Stimulated activated naive CD8-positive, alpha-beta T cell treated with anti-CD3 and anti-CD28 coated beads, Interleukin-15, amount 100 ng/mL, for 72 hours (primary cell): ENCODE measurements around the gene P4HB.

ENCODE experiments used
- ATAC-seq: fragments of 150-1000 bp; cut with Tn5 transposase; 2 replicates; pipeline ENCODE4 v1.10.0; 2021; ENCODE audit warnings: mild to moderate bottlenecking, moderate library complexity
- DNase-seq, 2 donors: peaks; one replicate each; pipeline ENCODE4 v3.0.0; 2021 to 2022
- H3K27ac Mint-ChIP-seq, 2 donors: one replicate each; pipeline ENCODE4 v1.8.0; 2022; ENCODE audit warnings: mild to moderate bottlenecking in 2 of 2, mixed read lengths in 2 of 2, moderate library complexity in 2 of 2
- H3K27me3 Mint-ChIP-seq: one replicate; pipeline ENCODE4 v1.8.0; 2022; ENCODE audit warnings: mixed read lengths
- H3K4me1 Mint-ChIP-seq: one replicate; pipeline ENCODE4 v1.8.0; 2022; ENCODE audit warnings: mild to moderate bottlenecking, mixed read lengths
- H3K4me3 Mint-ChIP-seq, 2 donors: one replicate each; pipeline ENCODE4 v1.8.0; 2022; ENCODE audit warnings: mild to moderate bottlenecking in 2 of 2, mixed read lengths in 2 of 2, moderate library complexity in 1 of 2
- H3K9me3 Mint-ChIP-seq, 2 donors: one replicate each; pipeline ENCODE4 v1.8.0; 2022; ENCODE audit warnings: mixed read lengths in 2 of 2

The P4HB gene

DNA sequence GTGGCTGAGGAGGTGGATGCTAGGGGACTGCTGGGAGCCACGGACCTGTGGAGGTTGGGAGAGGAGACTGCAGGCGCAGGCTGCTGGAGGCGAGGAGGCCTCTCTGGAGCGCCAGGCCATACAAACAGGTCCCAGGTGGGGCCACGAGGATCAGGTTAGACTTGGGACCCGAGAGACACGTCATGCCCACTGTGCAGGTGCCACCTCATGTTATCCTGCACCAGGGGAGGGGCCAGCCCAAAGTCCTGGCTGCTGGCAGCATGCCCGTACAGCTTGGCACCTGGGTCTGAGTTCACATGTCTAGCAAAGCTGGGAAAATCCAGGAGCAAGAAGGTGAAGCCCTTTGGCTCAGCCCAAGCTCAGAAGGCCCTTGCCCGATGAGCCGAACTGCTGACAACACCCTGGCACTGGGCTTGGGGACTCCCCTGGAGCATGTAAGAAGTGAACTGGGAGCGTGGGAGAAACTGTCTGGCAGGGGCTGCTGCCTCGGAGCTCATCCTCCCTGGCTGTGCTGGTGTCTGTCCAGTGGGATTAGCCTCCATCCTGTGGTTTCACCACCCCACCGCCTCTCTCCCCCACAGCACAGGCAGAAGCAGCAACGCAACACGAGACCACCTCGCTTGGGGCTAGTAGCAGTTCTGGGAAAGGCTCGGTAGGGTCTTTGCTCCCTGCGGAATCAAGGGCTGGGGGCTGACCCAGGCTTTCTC is 5.6 kb upstream of the P4HB start:
- peak overlapping the region; percentile 2 to 43 for H3K4me3 Mint-ChIP-seq
- no peaks in the 10 kb centered on the region for H3K9me3 Mint-ChIP-seq
- peaks cover 79% of the 10 kb centered on the region for H3K4me1 Mint-ChIP-seq
- ATAC-seq (no peak), DNase-seq (no peak)
- H3K27ac Mint-ChIP-seq = peak overlapping the region in 1 of 2 donors; percentile 92
- H3K27me3 Mint-ChIP-seq = no peaks in the 10 kb centered on the region

DNA sequence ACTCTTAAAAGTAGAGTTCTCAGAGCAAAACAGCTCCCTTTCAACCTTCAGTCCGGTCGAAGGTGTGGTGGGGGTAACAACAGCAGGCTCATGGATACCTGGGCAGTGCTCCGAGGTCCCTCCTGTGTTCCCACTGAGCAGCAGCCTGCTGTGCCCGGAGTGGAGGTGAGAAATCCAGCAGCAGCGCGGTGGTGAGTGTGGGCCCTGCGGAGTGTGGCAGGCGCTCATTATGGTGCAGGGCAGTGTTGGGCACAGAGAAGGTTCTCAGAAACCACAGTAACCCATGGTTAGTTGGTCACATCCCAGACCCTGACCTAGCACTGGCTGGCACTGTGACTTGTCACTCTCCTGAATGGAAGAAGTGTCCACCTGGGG is 5.0 kb upstream of the P4HB start:
- Mint-ChIP-seq H3K27me3 (no peaks in the 10 kb centered on the region), H3K4me1 (peaks cover 79% of the 10 kb centered on the region), H3K27ac (peak overlapping the region in 1 of 2 donors; percentile 92), H3K4me3 (peak overlapping the region; percentile 2 to 43), H3K9me3 (no peaks in the 10 kb centered on the region)
- ATAC-seq = no peak
- DNase-seq = no peak

- H3K9me3 Mint-ChIP-seq = no peaks in the 10 kb centered on the region
- H3K4me3 Mint-ChIP-seq = peak overlapping the region; percentile 1 to 15
- H3K27ac Mint-ChIP-seq = peak overlapping the region in 1 of 2 donors; percentile 59
- H3K4me1 Mint-ChIP-seq = peaks cover 73% of the 10 kb centered on the region
- ATAC-seq = no peak
- no peak for DNase-seq
- no peaks in the 10 kb centered on the region for H3K27me3 Mint-ChIP-seq
These were observed 3.8 kb upstream of the P4HB start for GRCh38 chr17:81863833-81864768.

- Mint-ChIP-seq H3K4me1 (peaks cover 73% of the 10 kb centered on the region), H3K27ac (peak overlapping the region; percentile 54 to 92), H3K4me3 (peak overlapping the region; percentile 75 to 84), H3K27me3 (no peaks in the 10 kb centered on the region), H3K9me3 (no peaks in the 10 kb centered on the region)
- DNase-seq (no peak), ATAC-seq (no peak)
These were observed 2.9 kb upstream of the P4HB start for GRCh38 chr17:81863123-81863675.

GRCh38 chr17:81860756-81861568 is 627 bp upstream of the P4HB start:
- Mint-ChIP-seq H3K27me3 (no peaks in the 10 kb centered on the region), H3K9me3 (no peaks in the 10 kb centered on the region), H3K27ac (peak overlapping the region; percentile 95 to 98), H3K4me1 (peaks cover 64% of the 10 kb centered on the region), H3K4me3 (peak overlapping the region; percentile 86 to 94)
- ATAC-seq (peak; percentile 91), DNase-seq (peak; percentile 99 to 100)

DNA sequence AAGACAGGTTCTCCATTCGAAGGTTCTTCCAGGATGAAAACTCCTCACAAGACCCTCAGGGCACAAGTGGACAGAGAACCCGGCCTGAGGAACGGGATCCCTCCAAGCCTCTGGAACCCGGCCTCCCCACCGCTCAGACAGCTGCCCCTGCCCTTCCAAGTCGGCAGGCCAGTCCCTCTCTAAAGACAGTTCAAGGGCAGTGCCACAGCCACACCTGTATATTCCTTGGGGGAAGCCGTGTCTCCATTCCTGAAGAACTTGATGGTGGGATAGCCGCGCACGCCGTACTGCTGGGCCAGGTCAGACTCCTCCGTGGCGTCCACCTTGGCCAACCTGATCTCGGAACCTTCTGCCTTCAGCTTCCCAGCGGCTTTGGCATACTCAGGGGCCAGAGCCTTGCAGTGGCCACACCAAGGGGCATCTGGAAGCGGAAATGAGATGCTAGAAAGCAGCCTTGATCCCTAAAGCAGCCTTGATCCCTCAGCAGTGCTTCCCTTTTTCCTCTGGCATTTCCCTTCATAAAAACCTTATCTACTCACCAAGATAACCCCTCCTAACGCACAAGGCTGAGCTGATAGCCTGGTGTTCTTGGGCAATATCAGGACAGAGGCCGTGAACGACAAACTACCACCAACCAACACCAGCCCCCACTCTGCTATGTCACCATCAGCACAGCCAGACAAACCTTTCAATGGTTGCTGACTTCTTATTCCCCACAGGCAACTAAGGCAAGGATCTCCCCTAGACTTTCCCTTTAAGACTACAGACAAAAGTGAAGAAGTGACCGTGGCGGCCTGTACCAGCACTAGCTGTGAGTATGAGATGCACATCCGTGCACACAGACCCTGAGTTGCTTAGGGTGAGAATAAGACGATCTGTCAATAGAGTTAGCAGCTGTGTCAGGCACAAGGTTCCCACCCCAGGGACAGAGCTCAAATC is 1.1 kb downstream of the P4HB start:
- H3K4me1 Mint-ChIP-seq = peaks cover 57% of the 10 kb centered on the region
- DNase-seq = no peak
- H3K4me3 Mint-ChIP-seq = peak overlapping the region; percentile 89 to 94
- H3K9me3 Mint-ChIP-seq = no peaks in the 10 kb centered on the region
- H3K27ac Mint-ChIP-seq = peak overlapping the region; percentile 91 to 96
- no peaks in the 10 kb centered on the region for H3K27me3 Mint-ChIP-seq
- no peak for ATAC-seq

GRCh38 chr17:81858170-81858966 is 2.0 kb downstream of the P4HB start:
- Mint-ChIP-seq H3K27me3 (no peaks in the 10 kb centered on the region), H3K4me3 (peak overlapping the region; percentile 89 to 94), H3K27ac (peak overlapping the region; percentile 19 to 96), H3K4me1 (peaks cover 55% of the 10 kb centered on the region), H3K9me3 (no peaks in the 10 kb centered on the region)
- no peak for ATAC-seq
- DNase-seq = no peak

GRCh38 chr17:81854974-81855774 is 5.2 kb downstream of the P4HB start:
- DNase-seq = no peak
- no peak for ATAC-seq
- Mint-ChIP-seq H3K4me1 (peaks cover 45% of the 10 kb centered on the region), H3K27me3 (no peaks in the 10 kb centered on the region), H3K27ac (no peak overlapping the region), H3K4me3 (no peak overlapping the region), H3K9me3 (no peaks in the 10 kb centered on the region)

GRCh38 chr17:81852237-81852636 is 8.1 kb downstream of the P4HB start:
- Mint-ChIP-seq H3K27me3 (no peaks in the 10 kb centered on the region), H3K27ac (no peak overlapping the region), H3K4me1 (peaks cover 20% of the 10 kb centered on the region), H3K9me3 (no peaks in the 10 kb centered on the region), H3K4me3 (no peak overlapping the region)
- DNase-seq (no peak), ATAC-seq (no peak)

- no peak for ATAC-seq
- Mint-ChIP-seq H3K27me3 (no peaks in the 10 kb centered on the region), H3K4me3 (no peak overlapping the region), H3K27ac (peak overlapping the region in 1 of 2 donors; percentile 65), H3K9me3 (no peaks in the 10 kb centered on the region), H3K4me1 (peaks cover 17% of the 10 kb centered on the region)
- no peak for DNase-seq
These were observed 8.9 kb downstream of the P4HB start for GRCh38 chr17:81851423-81851822.

GRCh38 chr17:81849457-81849856 is 10.9 kb downstream of the P4HB start:
- H3K27me3 Mint-ChIP-seq = no peaks in the 10 kb centered on the region
- peaks cover 6% of the 10 kb centered on the region for H3K4me1 Mint-ChIP-seq

DNA sequence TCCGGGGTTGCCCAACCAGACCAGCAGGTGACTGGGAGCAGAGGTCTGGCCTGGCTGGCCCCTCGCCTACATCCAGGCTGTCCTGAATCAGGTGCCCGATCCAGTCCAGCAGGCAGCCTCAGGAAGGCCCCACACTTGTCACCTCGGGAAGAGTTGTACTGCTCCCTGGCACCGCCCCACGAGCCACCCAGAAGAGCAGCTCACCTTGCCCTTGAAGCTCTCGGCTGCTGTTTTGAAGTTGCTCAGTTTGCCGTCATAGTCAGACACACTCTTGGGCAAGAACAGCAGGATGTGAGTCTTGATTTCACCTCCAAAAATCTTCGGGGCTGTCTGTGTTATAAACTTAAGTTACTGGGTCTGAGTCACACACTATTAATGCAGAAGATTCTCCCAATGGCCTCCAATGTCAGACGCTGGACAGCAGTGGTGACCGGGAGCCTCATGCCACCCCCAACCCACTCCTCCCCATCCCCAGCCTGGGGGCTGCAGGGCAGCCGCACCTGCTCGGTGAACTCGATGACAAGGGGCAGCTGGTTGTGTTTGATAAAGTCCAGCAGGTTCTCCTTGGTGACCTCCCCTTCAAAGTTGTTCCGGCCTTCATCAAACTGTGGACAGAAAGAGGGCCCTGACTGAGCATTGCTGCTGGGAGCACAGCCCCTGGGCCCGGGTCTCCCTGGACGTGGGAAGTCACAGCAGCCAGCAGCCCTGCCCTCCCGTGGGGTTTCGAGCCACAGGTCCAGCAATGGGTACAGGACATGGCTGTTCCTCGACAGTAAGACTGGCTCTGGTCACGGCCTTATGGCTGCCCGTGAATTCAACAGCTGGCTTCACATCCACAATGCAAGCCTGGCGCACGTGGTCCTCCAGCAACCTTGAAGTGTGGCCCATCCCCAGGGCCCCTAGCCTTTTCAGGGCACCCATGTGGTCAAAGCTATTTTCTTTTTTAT is 13.3 kb downstream of the P4HB start:
- Mint-ChIP-seq H3K4me1 (no peaks in the 10 kb centered on the region), H3K27ac (peak overlapping the region in 1 of 2 donors; percentile 12), H3K4me3 (no peak overlapping the region), H3K27me3 (no peaks in the 10 kb centered on the region), H3K9me3 (no peaks in the 10 kb centered on the region)
- no peak for DNase-seq
- no peak for ATAC-seq

More at GRCh38 chr17:81849457-81849856, 10.9 kb downstream of the P4HB start:
- no peak for DNase-seq
- Mint-ChIP-seq H3K27ac (no peak overlapping the region), H3K4me3 (no peak overlapping the region), H3K9me3 (no peaks in the 10 kb centered on the region)
- ATAC-seq = no peak
